GM18873 (cell line): ENCODE data around the gene KRTAP5-11.
"Not testable (repeated sequence)": the region's sequence is repeated elsewhere in the genome, so short reads cannot be mapped to it uniquely, and the experiment has no call there.

ENCODE experiments used
- ATAC-seq: cut with Tn5 transposase; IDR thresholded peaks from one replicate; pipeline ENCODE4 v1.9.1; 2021; ENCODE audit warnings: mild to moderate bottlenecking, moderate library complexity, moderate number of reproducible peaks; ENCODE audit not compliant: unreplicated experiment, low FRiP score

The KRTAP5-11 gene

GRCh38 chr11:71582969-71583368 lies 294 bp upstream of the KRTAP5-11 start:
- not testable (repeated sequence) for ATAC-seq

GRCh38 chr11:71581826-71582225 lies 849 bp downstream of the KRTAP5-11 start:
- no peak for ATAC-seq

- ATAC-seq = no peak
Measured at GRCh38 chr11:71580057-71581003, 2.3 kb downstream of the KRTAP5-11 start.

- ATAC-seq = not testable (repeated sequence)
Measured at GRCh38 chr11:71579513-71579912, 3.2 kb downstream of the KRTAP5-11 start.

GRCh38 chr11:71577469-71578004 lies 5.1 kb downstream of the KRTAP5-11 start:
- no peak for ATAC-seq

- ATAC-seq = not testable (repeated sequence)
Measured at GRCh38 chr11:71576688-71577465, 5.8 kb downstream of the KRTAP5-11 start.

GRCh38 chr11:71575723-71576424 lies 6.8 kb downstream of the KRTAP5-11 start:
- ATAC-seq = no peak

GRCh38 chr11:71574418-71574817 lies 8.3 kb downstream of the KRTAP5-11 start:
- ATAC-seq = no peak

- no peak for ATAC-seq
Measured at GRCh38 chr11:71572811-71573210, 9.9 kb downstream of the KRTAP5-11 start.

GRCh38 chr11:71571101-71571850 lies 11.4 kb downstream of the KRTAP5-11 start:
- not testable (repeated sequence) for ATAC-seq

- ATAC-seq = no peak
Measured at GRCh38 chr11:71568704-71569349, 13.8 kb downstream of the KRTAP5-11 start.

- ATAC-seq = not testable (repeated sequence)
Measured at GRCh38 chr11:71567633-71568032, 15.0 kb downstream of the KRTAP5-11 start.

- ATAC-seq = not testable (repeated sequence)
Measured at GRCh38 chr11:71566626-71567599, 15.8 kb downstream of the KRTAP5-11 start.

GRCh38 chr11:71566081-71566620 lies 16.5 kb downstream of the KRTAP5-11 start:
- no peak for ATAC-seq

- no peak for ATAC-seq
Measured at GRCh38 chr11:71565263-71565662, 17.4 kb downstream of the KRTAP5-11 start, which contains the start of gene KRTAP5-10. TSS of gene KRTAP5-10 (plus strand) at chr11:71565563. CDS start at chr11:71565588, 25 bp downstream.

- no peak for ATAC-seq
Measured at GRCh38 chr11:71564430-71564829, 18.2 kb downstream of the KRTAP5-11 start.

GRCh38 chr11:71563406-71563805 lies 19.3 kb downstream of the KRTAP5-11 start:
- no peak for ATAC-seq

GRCh38 chr11:71562120-71562519 lies 20.6 kb downstream of the KRTAP5-11 start:
- no peak for ATAC-seq
